Common myeloid progenitor, CD34-positive (primary cell): ENCODE data around the gene CD46.

ENCODE experiments used
- CTCF ChIA-PET: fragments of 350-600 bp; sonication (Branson Sonifier 250); formaldehyde crosslinking; loops from one replicate; lab custom pipeline; 2021; ENCODE audit warnings: antibody characterized with exemption; lab: Charles Lee
- POLR2A ChIA-PET: fragments of 350-600 bp; sonication (Branson Sonifier 250); formaldehyde crosslinking; loops from one replicate; lab custom pipeline; 2021; ENCODE audit warnings: antibody characterized with exemption; lab: Charles Lee
- DNase-seq, 3 donors: peaks; one replicate each; pipeline versions ENCODE4 v3.0.0 to v3.0.0-alpha.2; 2013
- H3K27ac ChIP-seq, 2 experiments: 1 replicate in 1 of 2; 2 replicates in 1 of 2; pipeline ENCODE4 v1.7.0; 2013; ENCODE audit warnings: inconsistent platforms in 2 of 2, low read length in 2 of 2, mild to moderate bottlenecking in 2 of 2, low read depth in 1 of 2, moderate library complexity in 1 of 2; ENCODE audit not compliant: severe bottlenecking in 2 of 2, insufficient read depth in 1 of 2, poor library complexity in 1 of 2
- H3K27me3 ChIP-seq, 5 experiments: replicated peaks in 2 of 5; 1 replicate in 3 of 5; 2 replicates in 2 of 5; pipeline versions ENCODE4 v1.6.1 to v1.7.0; 2013; ENCODE audit warnings: low read length in 4 of 5, mild to moderate bottlenecking in 2 of 5, moderate library complexity in 2 of 5, inconsistent platforms in 1 of 5; ENCODE audit not compliant: insufficient read depth in 5 of 5, control insufficient read depth in 4 of 5
- H3K36me3 ChIP-seq, 4 experiments: 1 replicate in 2 of 4; 2 replicates in 2 of 4; pipeline versions ENCODE4 v1.6.1 to v1.7.0; 2013; ENCODE audit warnings: low read length in 3 of 4, control low read depth in 1 of 4, mild to moderate bottlenecking in 1 of 4; ENCODE audit not compliant: control insufficient read depth in 4 of 4, insufficient read depth in 4 of 4
- H3K4me1 ChIP-seq, 4 experiments: 1 replicate in 3 of 4; 2 replicates in 1 of 4; pipeline versions ENCODE4 v1.6.1 to v1.7.1; 2013; ENCODE audit warnings: low read length in 3 of 4, mild to moderate bottlenecking in 3 of 4, control low read depth in 1 of 4, inconsistent platforms in 1 of 4, moderate library complexity in 1 of 4; ENCODE audit not compliant: control insufficient read depth in 4 of 4, insufficient read depth in 4 of 4; ENCODE audit errors: control extremely low read depth in 1 of 4
- H3K4me3 ChIP-seq, 7 experiments: 1 replicate in 4 of 7; 2 replicates in 3 of 7; pipeline versions ENCODE4 v1.5.1 to v1.7.0; 2013; ENCODE audit warnings: mild to moderate bottlenecking in 7 of 7, low read length in 6 of 7, moderate library complexity in 6 of 7, inconsistent platforms in 2 of 7, low read depth in 2 of 7, control low read depth in 1 of 7; ENCODE audit not compliant: insufficient read depth in 4 of 7, control insufficient read depth in 1 of 7; ENCODE audit errors: extremely low read depth in 1 of 7
- H3K9me3 ChIP-seq, 5 experiments: 1 replicate in 4 of 5; 2 replicates in 1 of 5; pipeline versions ENCODE4 v1.6.1 to v1.7.1; 2013; ENCODE audit warnings: low read length in 4 of 5, mild to moderate bottlenecking in 2 of 5, inconsistent platforms in 1 of 5, low read depth in 1 of 5, moderate library complexity in 1 of 5; ENCODE audit not compliant: control insufficient read depth in 4 of 5, insufficient read depth in 2 of 5; ENCODE audit errors: control extremely low read depth in 1 of 5
- WGBS: methylation state at CpG from one replicate; pipeline ENCODE4 v1.1.5; 2013; ENCODE audit not compliant: insufficient coverage; 5-methylcytosine and 5-hydroxymethylcytosine counted together

CD46 gene

DNA sequence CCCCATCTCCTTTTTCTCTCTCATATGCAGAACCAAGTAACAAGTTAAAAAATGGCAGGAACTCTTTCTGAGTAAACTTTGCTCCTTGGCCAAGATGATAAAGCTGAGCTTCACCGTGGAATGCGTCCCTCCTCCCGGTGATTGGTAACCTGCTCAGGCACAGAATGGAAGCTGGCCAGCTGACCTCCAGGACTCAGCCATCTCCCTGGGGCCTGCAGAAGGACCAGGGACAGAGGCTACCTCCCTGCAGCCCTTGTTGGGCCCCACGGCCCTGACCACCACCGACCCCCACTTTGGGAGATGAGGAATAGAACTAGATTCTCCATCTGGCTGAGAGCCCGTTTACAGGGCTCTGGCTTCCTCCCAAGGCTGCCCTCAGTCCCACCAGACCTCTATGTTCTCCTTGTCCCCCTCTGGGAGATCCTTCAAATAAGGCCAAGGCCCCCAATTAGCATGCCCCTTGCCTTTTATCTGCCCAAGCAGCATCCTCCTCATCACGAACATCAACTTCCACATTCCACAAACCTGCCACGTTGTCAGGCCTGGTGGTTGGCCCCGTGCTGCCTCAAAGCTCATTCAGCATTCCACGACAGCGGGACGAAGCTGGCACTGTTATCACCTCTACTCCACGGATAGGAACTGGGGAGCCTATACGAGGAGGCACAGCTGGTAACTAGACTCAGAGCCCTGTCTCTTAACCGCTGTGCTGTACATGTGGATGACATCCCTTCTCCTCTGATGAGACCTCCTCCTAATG is 84.9 kb downstream of the CD46 start:
- ChIA-PET POLR2A (interaction anchor here (0.7 kb wide), 1 partner anchor 13 kb away, joined by 3 read pairs; no protein-coding TSS in a partner anchor), CTCF (interaction anchor here (1.2 to 35.8 kb wide), 3 partner anchors 9 to 89 kb away, joined by 4 to 1057 read pairs (median 82); no protein-coding TSS in a partner anchor)
- Histone ChIP-seq H3K36me3 (peaks cover 2 to 56% (median 3%) of the 10 kb centered on the region in 4 experiments), H3K4me1 (peaks cover 16 to 53% (median 37%) of the 10 kb centered on the region in 4 experiments), H3K27me3 (no peaks in the 10 kb centered on the region), H3K9me3 (no peaks in the 10 kb centered on the region), H3K27ac (peak overlapping the region in 1 of 2 experiments; percentile 18), H3K4me3 (no peak overlapping the region)
- DNase-seq, result peak in 1 of 3 donors; percentile 50
- 37% methylated on average over 13 of the region's 15 CpGs for WGBS

DNA sequence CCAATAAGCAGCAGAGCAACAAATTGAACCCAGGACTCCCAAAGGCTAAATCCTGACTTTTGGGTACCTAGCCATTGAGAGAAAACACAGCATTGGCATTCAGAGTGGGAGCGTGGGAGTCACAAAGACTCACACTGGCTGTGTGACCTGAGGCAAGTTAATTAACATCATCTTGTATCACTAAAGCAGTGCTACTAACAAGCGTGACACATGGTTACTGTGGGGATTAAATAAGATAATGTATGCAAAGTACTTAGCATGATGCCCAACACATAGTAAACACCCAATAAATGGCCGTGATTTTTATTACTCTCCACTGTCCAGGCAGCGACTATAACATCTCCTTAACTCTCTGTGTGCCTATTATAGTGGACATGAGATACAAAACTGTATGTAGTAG is 85.8 kb downstream of the CD46 start:
- POLR2A ChIA-PET, result no interaction called here

DNA sequence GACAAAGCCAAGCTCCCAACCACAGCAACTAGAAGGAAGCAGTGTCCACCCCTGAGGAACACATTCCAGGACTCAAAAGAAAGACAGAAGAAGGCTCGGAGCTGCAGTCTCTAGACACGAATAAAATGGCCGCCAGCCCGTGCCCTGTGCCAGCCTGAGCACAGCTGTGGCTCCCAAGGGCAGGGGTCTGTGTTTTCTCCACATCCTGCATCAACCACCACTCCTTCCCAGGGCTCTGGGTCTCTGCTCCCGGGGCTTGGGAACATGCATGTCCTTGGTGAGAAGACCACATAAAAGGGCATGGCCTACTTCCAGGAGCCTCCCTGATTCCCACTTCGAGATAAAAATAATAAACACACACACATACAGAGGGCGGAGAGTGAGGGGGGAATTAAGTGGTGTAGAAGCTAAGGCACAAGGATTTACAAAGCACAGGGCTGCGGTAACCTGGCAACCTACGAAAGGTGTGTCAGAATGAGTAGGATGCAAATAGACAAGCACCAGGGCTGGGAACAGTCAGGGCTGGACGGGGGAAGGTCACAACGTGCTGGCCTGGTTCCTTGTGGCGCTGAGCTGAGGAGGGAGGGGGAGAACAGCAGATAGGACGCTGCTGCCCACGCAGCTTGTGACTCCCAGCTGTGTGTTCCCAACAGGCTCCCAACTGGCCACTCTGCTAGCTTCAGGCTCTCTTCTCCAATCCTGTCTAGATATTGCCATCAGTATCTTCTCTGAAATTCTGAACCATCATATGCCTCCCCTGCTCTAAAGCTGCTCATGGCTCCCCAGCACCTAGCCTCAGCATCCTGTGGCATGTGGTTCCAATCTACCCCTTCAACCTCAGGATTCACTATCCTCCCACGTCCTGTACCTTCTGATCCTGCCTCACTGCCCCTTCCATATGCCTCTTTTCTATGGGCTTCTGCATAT is 86.6 kb downstream of the CD46 start:
- Histone ChIP-seq H3K27me3 (no peaks in the 10 kb centered on the region), H3K9me3 (no peaks in the 10 kb centered on the region), H3K36me3 (peaks cover 2 to 65% (median 5%) of the 10 kb centered on the region in 4 experiments), H3K4me3 (no peak overlapping the region), H3K27ac (no peak overlapping the region), H3K4me1 (peaks cover 2 to 50% (median 31%) of the 10 kb centered on the region in 4 experiments)
- WGBS, result 98% methylated on average over 11 of the region's 15 CpGs
- ChIA-PET CTCF (interaction anchor here (0.7 to 35.8 kb wide), 3 partner anchors 11 to 25 kb away, joined by 3 to 1057 read pairs (median 82); no protein-coding TSS in a partner anchor), POLR2A (no interaction called here)
- DNase-seq, result no peak

More for the DNA sequence above, 85.8 kb downstream of the CD46 start:
- no peak for DNase-seq
- Histone ChIP-seq H3K36me3 (peaks cover 2 to 64% (median 4%) of the 10 kb centered on the region in 4 experiments), H3K4me3 (no peak overlapping the region), H3K9me3 (no peaks in the 10 kb centered on the region), H3K4me1 (peaks cover 8 to 53% (median 35%) of the 10 kb centered on the region in 4 experiments), H3K27ac (no peak overlapping the region), H3K27me3 (no peaks in the 10 kb centered on the region)
- no CpG with 5 or more reads among the region's 4 CpGs for WGBS
- CTCF ChIA-PET, result interaction anchor here (7.6 to 35.8 kb wide), 2 partner anchors 10 to 25 kb away, joined by 82 to 1057 read pairs; no protein-coding TSS in a partner anchor

DNA sequence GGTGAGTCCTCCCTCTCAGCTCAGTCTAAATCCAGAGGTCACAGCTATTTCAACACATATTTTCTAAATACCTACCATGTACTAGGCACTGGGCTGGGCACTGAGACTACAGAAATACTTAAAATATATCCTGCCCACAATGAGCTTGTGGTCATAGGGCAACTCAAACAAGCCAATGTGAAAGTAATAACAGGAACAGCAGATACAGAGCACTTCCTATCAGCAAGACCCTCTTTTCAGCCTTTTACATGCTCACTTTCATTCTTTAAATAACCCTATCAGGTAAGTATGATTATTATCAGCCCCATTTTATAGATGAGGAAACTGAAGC is 87.2 kb downstream of the CD46 start:
- Histone ChIP-seq H3K4me3 (no peak overlapping the region), H3K9me3 (no peaks in the 10 kb centered on the region), H3K36me3 (peaks cover 2 to 71% (median 5%) of the 10 kb centered on the region in 4 experiments), H3K27me3 (no peaks in the 10 kb centered on the region), H3K4me1 (peaks cover 1 to 50% (median 30%) of the 10 kb centered on the region in 4 experiments), H3K27ac (no peak overlapping the region)
- no peak for DNase-seq
- ChIA-PET CTCF (interaction anchor here (0.7 to 35.8 kb wide), 4 partner anchors 11 to 71 kb away, joined by 3 to 1057 read pairs (median 42); no protein-coding TSS in a partner anchor), POLR2A (no interaction called here)

DNA sequence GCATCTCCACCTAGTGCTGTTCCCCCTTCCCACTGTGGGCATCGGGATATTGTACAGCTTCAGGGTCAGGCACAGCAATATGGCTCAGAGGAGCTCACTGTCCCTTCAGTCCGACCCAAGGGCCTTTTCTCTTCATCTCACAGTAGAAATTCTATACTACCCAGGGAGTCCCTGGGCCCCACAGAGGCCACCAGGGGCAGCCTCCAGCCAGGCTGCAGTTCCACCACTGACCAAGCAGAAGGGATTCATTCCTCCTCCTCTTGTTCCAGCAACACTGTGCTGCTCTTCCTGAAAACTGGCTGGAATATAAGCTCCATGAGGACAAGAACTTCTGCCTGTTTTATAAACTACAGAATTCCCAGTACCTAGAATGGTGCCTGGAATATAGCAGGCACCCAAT is 88.5 kb downstream of the CD46 start:
- H3K4me3 ChIP-seq, result no peak overlapping the region
- no peaks in the 10 kb centered on the region for H3K9me3 ChIP-seq
- CTCF ChIA-PET, result interaction anchor here (0.8 to 35.8 kb wide), 7 partner anchors 7 to 118 kb away, joined by 3 to 1057 read pairs (median 5); no protein-coding TSS in a partner anchor
- no peak overlapping the region for H3K27ac ChIP-seq
- POLR2A ChIA-PET, result no interaction called here
- DNase-seq, result no peak
- H3K27me3 ChIP-seq, result no peaks in the 10 kb centered on the region
- 100% methylated on average over 1 of the region's 2 CpGs for WGBS
- peaks cover 0 to 65% (median 3%) of the 10 kb centered on the region in 4 experiments for H3K36me3 ChIP-seq
- peaks cover 3 to 58% (median 33%) of the 10 kb centered on the region in 4 experiments for H3K4me1 ChIP-seq

DNA sequence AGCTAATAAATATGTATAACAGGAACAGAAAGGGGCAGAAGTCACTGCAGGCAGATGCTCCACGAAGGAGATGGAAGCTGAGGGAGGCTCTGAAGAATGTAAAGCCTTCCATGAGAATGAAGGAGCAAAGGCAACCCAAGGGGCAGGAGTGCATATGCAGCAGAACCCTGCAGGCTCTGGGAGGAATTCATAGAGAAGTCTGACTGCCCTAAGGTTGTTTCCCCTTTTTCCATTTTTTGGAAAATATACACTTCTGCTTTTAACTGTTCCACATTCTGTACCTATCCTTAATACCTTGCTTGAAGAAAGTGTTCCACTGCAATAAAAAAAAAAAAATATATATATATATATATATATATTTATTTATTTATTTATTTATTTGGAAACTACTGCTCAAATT is 89.4 kb downstream of the CD46 start:
- 17% methylated on average over 1 of the region's 1 CpG for WGBS
- POLR2A ChIA-PET, result no interaction called here
- Histone ChIP-seq H3K27ac (no peak overlapping the region), H3K4me1 (peaks cover 3 to 60% (median 36%) of the 10 kb centered on the region in 4 experiments), H3K9me3 (no peaks in the 10 kb centered on the region), H3K4me3 (no peak overlapping the region), H3K36me3 (peaks cover 0 to 61% (median 3%) of the 10 kb centered on the region in 4 experiments), H3K27me3 (no peaks in the 10 kb centered on the region)
- CTCF ChIA-PET, result interaction anchor here (0.6 to 35.8 kb wide), 6 partner anchors 8 to 414 kb away, joined by 3 to 1057 read pairs (median 16); no protein-coding TSS in a partner anchor
- DNase-seq, result peak in 1 of 3 donors; percentile 51
